HG03460 (cell line): Measurements from ENCODE around the gene EXT2.

ENCODE experiments used
- ATAC-seq: cut with Tn5 transposase; IDR thresholded peaks from one replicate; pipeline ENCODE4 v1.9.1; 2021; ENCODE audit not compliant: unreplicated experiment

EXT2 gene

DNA sequence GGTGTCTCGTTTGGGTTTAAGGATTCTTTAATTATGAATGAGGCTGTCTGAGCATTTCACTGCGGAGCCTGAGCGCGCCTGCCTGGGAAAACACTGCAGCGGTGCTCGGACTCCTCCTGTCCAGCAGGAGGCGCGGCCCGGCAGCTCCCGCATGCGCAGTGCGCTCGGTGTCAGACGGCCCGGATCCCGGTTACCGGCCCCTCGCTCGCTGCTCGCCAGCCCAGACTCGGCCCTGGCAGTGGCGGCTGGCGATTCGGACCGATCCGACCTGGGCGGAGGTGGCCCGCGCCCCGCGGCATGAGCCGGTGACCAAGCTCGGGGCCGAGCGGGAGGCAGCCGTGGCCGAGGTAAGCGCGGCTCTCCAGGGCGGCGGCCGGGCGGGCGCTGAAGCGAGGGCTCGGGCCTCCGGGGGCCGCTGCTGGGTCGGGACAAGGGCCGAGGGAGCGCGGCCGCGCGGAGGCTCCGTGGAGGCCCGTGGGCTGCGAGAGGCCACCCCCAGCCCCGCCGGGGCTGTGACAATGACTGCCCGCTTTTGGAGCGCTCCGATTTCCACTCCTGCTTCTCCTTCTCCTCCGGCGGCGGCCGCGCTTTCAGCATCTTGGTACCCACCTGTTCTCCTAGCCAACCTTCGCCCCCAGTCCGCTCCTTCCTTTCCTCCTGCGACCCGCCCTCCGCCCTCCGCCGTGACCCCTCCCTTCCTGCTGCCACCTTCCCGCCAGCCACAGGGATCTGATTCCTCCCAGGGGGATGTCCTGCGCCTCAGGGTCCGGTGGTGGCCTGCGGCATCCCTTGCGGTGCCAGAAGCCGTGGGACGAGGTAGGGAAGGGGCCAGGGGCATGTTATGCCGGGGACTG, at the start of gene EXT2:
TSS of gene EXT2 (plus strand) at position 173 of the 854 bp plus-strand sequence. CDS start 12,035 bp downstream, outside the sequence.
- ATAC-seq = peak; percentile 87

DNA sequence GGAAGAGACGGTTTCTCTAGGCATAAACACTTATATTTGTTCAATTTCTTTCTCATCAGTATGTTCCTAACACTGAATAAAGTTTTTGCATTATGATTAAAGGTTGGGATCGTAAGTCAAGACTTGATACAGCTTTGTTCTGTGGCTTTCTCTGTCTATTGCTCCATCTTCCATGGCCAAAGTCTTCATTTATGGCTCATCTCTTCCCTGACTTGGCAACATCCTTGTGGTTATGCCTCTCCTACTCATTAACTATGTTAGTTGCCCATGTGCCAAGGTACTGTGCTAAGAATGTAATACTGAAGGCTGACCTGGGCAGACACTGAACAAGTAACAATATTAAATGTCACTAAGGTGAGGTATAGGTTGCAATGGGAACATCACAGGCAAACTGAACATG, 49.3 kb upstream of the EXT2 start:
- ATAC-seq = no peak

DNA sequence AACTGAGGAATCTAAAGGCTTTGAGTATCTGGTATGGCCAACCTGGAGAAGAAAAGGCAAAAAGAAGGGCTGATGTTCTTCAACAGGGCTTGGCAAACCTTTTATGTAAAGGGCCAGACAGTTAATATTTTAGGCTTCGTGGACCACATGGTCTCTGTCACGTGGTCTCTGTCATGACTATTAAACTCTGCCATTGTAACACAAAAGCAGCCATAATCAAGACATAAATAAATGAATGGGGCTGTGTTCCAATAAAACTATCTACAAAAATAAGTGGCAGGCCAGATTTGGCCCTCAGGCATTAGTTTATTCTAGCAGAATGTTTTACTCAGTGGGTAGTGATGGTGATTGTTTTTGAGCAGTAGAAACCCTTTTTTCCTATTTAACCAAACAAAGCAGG, 48.2 kb upstream of the EXT2 start:
- no peak for ATAC-seq

DNA sequence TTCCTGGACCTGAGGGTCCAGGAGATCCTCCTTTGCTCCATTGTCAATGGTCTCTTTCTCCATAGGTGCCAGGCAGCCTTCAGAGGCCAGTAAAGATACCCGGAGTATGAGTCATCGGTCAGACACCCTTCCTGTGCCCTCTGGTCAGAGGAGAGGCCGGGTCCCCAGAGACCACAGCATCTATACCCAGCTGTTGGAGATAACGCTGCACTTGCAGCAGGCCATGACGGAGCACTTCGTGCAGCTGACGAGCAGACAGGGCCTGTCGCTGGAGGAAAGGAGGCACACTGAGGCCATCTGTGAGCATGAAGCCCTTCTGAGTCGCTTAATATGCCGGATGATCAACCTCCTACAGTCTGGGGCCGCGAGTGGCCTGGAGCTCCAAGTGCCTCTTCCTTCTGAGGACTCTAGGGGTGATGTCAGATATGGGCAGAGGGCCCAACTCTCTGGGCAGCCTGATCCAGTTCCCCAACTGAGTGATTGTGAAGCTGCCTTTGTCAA, 47.5 kb upstream of the EXT2 start, which contains the start of gene ACCSL:
TSS of gene ACCSL (plus strand) at position 51 of the 501 bp plus-strand sequence. CDS start at position 107, 56 bp downstream.
- ATAC-seq = no peak

DNA sequence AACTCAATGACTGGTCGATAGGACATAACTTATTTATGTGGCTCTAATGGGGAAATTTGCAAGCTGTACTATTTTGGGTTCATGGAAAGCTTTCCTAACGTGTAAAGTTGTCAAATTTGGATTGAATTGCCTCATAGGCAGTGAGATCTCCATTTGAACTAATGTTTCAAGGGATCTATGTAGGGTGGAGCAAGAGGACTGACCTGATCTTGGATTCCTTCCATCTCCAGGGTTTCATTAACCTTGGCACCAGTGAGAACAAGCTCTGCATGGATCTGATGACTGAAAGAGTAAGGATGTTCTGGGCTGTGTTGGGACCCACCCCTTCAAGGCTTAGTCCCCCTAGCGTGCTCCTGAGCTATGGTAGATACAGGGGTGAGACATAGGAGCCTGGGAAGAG, 45.6 kb upstream of the EXT2 start:
- no peak for ATAC-seq

DNA sequence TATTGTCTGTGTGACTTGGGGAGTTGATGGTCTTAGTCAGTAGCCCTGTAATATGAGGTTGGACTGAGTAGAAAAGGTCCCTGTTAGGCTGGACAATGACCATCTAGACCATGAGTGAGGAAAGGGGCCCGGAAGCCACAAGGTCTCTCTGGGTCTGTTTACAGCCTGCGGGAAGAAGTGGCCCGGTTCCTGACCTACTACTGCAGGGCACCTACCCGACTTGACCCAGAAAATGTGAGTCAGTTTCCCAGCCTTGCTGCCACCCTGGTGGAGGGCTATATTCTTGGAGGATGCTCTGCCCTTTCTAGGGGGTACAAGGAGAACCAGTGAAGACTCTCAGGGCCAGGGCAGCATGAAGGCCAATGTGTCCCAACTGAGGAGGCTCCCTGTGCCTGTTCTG, 44.3 kb upstream of the EXT2 start:
- no peak for ATAC-seq

DNA sequence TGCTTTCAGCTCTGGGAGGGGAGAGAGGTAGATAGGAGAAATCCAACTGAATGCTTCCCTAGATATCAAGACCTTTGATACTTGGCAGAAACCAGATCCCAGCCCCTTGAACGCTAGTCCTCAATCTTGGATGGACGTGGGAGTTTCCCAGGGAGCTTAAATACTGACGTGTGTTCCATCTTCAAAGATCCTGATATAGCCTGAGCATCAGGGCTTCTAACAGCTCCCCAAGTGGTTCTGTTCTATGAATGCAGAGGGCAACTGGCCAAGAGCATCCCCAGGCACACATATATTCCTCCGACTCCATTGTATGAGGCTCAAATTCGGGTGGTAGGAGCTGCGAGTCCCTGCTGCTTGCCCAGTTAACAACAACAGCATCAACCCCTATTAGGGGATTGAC, 38.1 kb upstream of the EXT2 start:
- no peak for ATAC-seq

DNA sequence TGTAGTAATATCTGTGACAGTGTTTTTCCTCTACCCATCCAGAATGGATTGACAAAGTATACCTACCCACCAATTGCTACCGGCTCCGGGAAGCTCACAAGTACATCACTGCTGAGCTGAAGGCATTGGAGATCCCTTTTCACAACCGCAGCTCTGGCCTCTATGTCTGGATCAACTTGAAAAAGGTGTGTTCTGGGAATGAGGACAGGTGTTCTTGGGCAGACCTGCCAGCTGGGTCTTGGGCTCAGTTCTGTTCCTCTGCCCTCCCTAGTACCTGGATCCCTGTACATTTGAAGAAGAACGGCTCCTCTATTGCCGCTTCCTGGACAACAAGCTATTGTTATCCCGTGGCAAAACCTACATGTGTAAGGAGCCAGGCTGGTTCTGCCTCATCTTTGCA, 37.2 kb upstream of the EXT2 start:
- ATAC-seq = no peak

DNA sequence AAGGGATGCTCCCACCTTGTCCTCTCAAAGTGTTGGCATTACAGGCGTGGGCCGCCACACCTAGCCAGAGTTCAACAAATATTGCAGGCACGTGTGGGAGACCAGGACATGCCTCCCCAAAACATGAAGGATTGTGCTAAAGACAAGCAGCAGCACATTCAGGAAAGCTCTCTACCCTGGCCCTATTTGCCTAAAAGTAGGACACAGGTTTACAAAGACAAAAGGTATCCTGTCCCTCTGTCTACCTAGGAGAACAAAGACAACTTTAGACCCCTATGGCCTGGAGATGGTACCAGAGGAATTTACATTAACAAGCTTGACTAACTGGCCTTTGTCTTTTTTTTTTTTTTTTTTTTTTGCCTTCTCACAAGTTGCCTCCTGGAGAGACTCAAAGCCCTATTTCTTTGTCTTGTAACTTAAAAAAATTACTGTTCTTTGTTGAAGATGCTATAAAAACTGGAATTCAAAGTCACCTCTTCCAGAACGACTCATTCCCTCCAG, 30.3 kb upstream of the EXT2 start:
- ATAC-seq = no peak

DNA sequence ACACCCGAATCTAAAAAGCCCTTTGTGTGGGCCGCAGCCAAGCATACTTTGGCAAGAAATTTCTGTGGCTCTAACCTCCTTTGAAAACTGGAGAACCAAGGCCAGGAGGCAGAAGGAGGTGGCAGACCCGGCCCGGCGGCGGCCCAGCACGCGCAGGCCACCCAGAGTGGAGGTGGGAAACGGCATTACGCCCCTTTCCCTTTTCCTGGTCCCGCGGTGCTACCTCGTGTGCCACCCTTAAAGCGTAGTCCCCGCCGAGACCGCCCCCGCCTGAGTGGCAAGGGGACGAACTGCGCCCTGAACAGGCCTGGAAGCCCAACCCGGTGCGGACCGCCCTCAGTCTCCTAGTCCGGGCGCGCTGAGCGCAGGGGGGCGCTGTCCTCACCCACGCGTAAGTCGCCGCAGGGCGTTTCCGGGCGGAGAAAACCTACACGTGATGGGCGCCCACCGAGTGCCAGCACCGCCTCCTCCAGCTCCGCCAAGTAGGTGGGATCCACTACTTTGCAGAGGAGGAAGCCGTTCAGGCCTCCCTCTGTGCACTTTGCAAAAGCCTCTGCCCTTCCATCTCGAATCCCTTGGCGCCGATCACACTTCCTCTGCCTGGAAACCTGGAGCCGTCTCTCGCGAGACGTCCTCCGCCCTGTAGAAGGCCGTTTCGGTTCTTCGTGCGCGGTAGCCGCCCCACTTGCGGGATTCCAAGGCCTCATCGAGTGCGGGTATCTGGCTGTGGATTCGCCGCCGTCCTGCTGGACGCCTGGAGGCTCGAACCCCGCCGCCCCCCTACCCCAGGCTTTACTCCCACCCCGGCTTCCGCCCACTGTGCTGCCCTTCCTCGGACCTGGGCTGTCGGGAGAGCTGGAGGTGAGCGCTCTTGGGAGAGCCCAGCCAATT, 29.4 kb upstream of the EXT2 start, which contains the start of gene ACCS:
TSS of gene ACCS (plus strand) at position 430 of the 891 bp plus-strand sequence. CDS start 1,358 bp downstream, outside the sequence.
- ATAC-seq = peak; percentile 94

DNA sequence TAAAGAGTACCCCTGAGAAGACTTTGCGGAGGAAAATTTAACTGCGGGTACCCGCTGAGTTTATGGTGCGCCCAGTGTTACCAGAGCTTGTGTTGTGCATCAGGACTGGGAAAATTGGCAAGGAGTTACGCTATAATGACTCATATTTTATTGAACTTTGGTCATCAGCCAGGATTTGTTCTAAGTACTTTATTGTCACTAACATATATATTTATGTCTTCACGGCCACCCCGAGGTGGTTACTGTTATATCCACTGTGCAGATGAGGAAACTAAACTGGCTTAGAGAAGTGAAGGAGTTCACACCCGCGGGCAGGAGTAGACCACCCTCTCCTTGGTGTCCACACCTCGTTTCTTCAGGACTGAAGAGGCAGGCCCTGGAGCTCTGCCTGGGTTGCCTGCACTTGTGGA, 28.7 kb upstream of the EXT2 start:
- no peak for ATAC-seq

DNA sequence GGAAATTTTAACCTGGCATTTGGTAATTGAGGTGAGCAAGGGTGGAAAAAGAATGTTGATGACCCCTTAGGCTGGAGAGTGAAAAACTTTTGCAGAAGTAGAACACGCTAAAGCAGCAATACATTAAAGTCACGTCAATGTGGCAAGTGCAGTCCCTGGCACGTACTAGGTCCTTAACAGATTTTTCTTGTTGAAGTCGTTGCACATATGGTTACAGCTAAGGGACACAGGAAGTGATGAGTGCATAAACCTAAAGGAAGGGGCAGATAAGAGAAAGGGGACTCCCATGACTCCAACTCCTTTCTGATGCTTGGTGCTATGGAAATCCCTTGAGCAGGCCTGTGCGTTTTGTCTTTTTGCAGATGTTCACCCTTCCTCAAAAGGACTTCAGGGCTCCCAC, 28.2 kb upstream of the EXT2 start:
- ATAC-seq = no peak

DNA sequence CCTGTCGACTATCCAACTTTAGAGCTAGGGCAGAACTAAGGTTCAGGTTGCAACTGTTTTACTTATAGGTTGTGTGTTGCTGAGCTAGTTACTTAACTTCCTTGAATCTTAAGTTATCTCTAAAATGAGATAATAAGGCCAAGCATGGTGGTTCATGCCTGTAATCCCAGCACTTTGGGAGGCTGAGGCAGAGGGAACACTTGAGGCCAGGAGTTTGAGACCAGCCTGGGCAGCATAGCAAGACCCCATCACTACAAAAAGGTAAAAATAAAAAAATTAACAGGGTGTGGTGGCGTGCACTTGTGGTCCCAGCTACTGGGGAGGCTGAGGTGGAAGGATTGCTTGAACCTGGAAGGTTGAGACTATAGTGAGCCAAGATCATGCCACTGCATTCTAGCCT, 27.3 kb upstream of the EXT2 start:
- no peak for ATAC-seq

DNA sequence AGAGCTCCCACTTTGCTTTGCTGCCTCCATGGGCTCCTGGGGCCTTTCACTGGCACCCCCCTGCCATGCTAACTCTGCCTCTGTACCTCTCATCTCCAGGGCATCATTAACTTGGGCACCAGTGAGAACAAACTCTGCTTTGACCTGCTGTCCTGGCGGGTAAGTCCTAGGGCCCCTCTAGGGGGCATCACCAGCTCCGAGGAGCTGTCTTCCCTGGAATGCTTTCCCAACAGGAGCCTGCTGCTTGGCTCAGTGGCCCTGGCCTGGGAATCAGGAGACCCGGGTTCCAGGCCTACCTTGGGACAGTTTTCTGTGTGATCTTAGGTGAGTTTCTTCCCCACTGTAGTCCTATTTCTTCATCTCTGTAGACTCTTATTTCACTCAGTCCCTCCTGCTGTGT, 24.3 kb upstream of the EXT2 start:
- no peak for ATAC-seq

DNA sequence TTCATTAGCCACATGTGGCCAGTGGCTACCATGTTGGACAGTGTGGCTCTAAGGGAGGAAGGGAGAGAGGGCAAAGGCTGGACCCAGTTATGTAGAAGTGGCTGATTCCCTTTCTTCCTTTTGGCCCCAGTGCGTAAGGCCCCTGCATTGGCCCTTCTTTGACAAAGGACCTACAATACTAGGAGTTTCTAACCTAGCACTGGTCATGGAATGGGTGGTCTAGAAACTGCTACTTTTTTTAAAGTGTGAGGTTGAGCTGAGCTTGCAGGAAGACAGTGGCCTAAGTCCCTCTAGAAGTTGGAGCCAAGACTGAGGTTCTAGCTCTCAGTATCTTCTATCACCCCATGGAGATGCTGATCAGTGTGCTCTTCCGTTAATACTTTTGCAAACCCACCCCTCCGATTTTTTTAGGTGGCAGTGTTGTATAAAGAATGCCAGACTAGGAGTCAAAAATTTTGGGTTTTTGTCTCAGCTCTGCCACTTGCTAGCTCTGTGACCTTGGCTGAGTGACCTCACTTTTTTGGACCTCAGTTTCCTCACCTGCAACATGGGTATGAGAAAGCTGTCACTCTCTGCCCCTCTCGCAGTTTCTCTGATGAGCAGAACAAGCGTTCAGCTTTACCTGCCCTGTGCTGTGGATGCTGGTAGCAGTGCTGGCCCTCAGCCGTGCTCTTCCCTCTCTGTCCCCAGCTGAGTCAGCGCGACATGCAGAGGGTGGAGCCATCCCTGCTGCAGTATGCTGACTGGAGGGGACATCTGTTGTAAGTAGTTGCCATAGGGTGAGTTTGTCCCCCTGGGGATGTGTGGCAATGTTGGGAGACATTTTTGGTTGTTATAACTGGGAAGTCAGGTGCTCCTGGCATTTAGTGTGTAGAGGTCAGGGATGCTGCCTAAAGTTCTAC, 22.5 kb upstream of the EXT2 start:
- ATAC-seq = no peak

DNA sequence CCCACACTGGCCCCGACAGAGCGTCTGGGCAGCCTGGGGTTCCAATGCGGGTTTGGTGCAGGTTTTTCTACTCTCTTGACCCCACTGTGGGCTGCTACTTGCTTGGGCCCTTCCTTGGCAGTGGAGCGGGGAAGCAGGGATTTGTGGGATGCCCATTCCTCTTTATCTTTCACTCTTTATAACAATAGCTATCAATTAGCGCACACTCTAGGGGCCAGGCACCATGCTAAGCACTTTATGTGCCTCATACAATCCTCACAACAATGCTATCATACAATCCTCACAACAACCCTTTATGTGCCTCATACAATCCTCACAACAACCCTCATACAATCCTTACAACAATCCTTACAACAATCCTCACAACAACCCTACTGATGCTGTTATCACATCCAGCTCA, 16.7 kb upstream of the EXT2 start:
- ATAC-seq = no peak

DNA sequence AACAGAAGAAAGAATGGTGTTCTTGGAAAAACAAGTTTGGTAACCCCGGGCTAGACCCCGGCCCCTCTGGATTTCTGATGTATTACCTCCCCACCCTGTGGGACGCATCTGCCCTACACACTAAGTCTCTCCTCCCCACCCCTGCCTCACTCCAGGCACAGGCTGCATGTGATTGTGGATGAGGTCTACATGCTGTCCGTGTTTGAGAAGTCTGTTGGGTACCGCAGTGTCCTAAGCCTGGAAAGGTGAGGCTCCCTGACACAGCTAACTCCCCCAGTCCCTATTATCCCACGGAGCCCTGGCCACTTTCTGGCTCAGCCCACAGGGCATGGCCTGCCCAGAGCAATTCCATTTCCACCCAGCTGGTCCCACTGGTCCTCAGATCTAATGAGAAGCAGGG, 16.1 kb upstream of the EXT2 start:
- ATAC-seq = no peak

DNA sequence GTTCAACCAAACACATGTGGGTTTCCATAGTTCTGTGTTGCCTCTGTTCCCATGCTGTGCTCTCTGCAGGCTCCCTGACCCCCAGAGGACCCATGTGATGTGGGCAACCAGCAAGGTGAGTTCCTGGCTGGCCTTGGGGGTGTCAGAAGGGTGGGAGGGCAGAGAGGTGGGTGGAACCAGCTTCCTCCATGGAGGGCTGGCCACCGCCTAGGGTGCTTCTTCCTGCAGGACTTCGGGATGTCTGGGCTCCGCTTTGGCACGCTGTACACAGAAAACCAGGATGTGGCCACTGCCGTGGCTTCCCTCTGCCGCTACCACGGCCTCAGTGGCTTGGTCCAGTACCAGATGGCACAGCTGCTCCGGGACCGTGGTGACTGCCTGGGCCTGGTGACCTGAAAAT, 14.5 kb upstream of the EXT2 start:
- no peak for ATAC-seq

DNA sequence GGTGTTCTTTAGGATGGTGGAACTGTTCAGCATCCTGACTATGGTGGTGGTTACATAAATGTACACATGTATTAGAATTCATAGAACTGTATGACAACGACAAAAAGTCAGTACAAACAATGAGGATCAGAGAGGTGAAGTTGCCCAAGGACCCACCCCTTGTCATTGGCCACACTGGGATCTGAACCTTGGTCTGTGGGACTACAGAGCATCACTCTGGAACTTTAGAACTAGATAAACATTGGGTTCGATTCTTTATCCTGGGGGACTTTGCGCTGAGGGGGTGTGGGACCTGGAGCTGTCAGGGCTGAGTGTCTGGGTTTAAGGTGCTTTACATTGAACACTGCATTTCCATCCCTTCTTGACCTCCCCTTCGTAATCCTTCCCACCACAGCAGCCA, 12.8 kb upstream of the EXT2 start:
- ATAC-seq = no peak

DNA sequence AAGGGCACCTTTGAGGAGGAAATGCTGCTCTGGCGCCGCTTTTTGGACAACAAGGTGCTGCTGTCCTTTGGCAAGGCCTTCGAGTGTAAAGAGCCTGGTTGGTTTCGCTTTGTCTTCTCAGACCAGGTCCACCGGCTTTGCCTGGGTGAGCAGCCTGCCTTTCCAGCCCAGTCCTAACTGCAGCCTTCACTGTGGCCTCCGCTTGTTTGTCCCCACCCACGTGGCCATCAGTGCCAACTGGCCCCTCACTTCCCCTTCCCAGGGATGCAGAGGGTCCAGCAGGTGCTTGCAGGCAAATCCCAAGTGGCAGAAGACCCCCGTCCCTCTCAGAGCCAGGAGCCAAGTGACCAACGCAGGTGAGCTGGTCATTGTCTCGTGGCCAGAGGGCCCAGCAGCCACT, 12.0 kb upstream of the EXT2 start:
- ATAC-seq = no peak
